WTC11 (cell line): ENCODE results near the gene UBE2J2. TPM values are rescaled to one million over a fixed set of nuclear protein-coding genes. Genes with fewer than 3 reads are reported as not detected.

Experiments used
- ATAC-seq: fragments of 200-7000 bp; cut with Tn5 transposase; 2 replicates; pipeline ENCODE4 v1.10.0; 2021; ENCODE audit warnings: mild to moderate bottlenecking, moderate library complexity
- CTCF ChIA-PET: fragments of 300-600 bp; sonication (Branson Sonifier 250); formaldehyde crosslinking; loops from one replicate; lab custom pipeline; 2021; ENCODE audit warnings: antibody characterized with exemption; lab: Charles Lee
- POLR2A ChIA-PET: fragments of 350-600 bp; sonication (Branson Sonifier 250); formaldehyde crosslinking; loops from one replicate; lab custom pipeline; 2021; ENCODE audit warnings: antibody characterized with exemption; lab: Charles Lee
- DNase-seq: peaks from one replicate; pipeline ENCODE4 v3.0.0; 2021; ENCODE audit warnings: low spot score
- H3K27ac Mint-ChIP-seq: 2 replicates; pipeline ENCODE4 v1.8.0; 2021; ENCODE audit warnings: mixed read lengths
- H3K27me3 Mint-ChIP-seq: 2 replicates; pipeline ENCODE4 v1.8.0; 2021; ENCODE audit warnings: low read depth, mild to moderate bottlenecking, moderate library complexity, mixed read lengths
- H3K36me3 Mint-ChIP-seq: 2 replicates; pipeline ENCODE4 v1.8.0; 2021; ENCODE audit warnings: mixed read lengths
- H3K4me1 Mint-ChIP-seq: 2 replicates; pipeline ENCODE4 v1.8.0; 2022; ENCODE audit warnings: mixed read lengths
- H3K4me3 Mint-ChIP-seq: 2 replicates; pipeline ENCODE4 v1.8.0; 2021; ENCODE audit warnings: mild to moderate bottlenecking, moderate library complexity, mixed read lengths
- H3K9me3 Mint-ChIP-seq: 2 replicates; pipeline ENCODE4 v1.8.0; 2021; ENCODE audit warnings: mixed read lengths
- FOXP1 ChIP-seq: sonication (generic); formaldehyde crosslinking; IDR thresholded peaks from 2 replicates; pipeline ENCODE4 v1.8.0; 2022; ENCODE audit warnings: missing genetic modification reagents, mild to moderate bottlenecking, moderate library complexity, borderline replicate concordance
- GABPB1 ChIP-seq: sonication (generic); formaldehyde crosslinking; IDR thresholded peaks from 2 replicates; pipeline ENCODE4 v1.8.1; 2023; ENCODE audit warnings: mild to moderate bottlenecking, missing genetic modification reagents
- IRF2 ChIP-seq: sonication (generic); formaldehyde crosslinking; IDR thresholded peaks from 2 replicates; pipeline ENCODE4 v1.8.0; 2022; ENCODE audit warnings: low read depth, missing genetic modification reagents, borderline replicate concordance
- SMAD4 ChIP-seq: sonication (generic); formaldehyde crosslinking; IDR thresholded peaks from 2 replicates; pipeline ENCODE4 v1.8.0; 2022; ENCODE audit warnings: mild to moderate bottlenecking, missing genetic modification reagents
- TCF7 ChIP-seq: sonication (generic); formaldehyde crosslinking; IDR thresholded peaks from 2 replicates; pipeline ENCODE4 v1.8.0; 2022; ENCODE audit warnings: mild to moderate bottlenecking, low read depth, missing genetic modification reagents, moderate library complexity
- TP53 ChIP-seq: sonication (generic); formaldehyde crosslinking; IDR thresholded peaks from 2 replicates; pipeline ENCODE4 v1.8.1; 2023; ENCODE audit warnings: mild to moderate bottlenecking, missing genetic modification reagents
- ZNF138 ChIP-seq: sonication (generic); formaldehyde crosslinking; conservative IDR thresholded peaks from 2 replicates; pipeline ENCODE4 v1.8.1; 2022; ENCODE audit warnings: mild to moderate bottlenecking, moderate library complexity, missing genetic modification reagents
- ZNF219 ChIP-seq: sonication (generic); formaldehyde crosslinking; IDR thresholded peaks from 2 replicates; pipeline ENCODE4 v1.8.0; 2023; ENCODE audit warnings: missing genetic modification reagents, mild to moderate bottlenecking, borderline replicate concordance
- ZNF263 ChIP-seq: sonication (generic); formaldehyde crosslinking; IDR thresholded peaks from 2 replicates; pipeline ENCODE4 v1.8.1; 2022; ENCODE audit warnings: low read depth, mild to moderate bottlenecking, moderate library complexity, missing genetic modification reagents
- ZNF317 ChIP-seq: sonication (generic); formaldehyde crosslinking; IDR thresholded peaks from 2 replicates; pipeline ENCODE4 v1.8.1; 2023; ENCODE audit warnings: low read depth, mild to moderate bottlenecking, moderate library complexity, missing genetic modification reagents, borderline replicate concordance
- total RNA-seq: library from RNA; stranded (reverse); gene quantifications from 3 replicates; pipeline ENCODE4 v1.2.3, GENCODE V29; 2021
- TF ChIP-seq, protein P1 (sequence below): fragments of 200-600 bp; IDR thresholded peaks from 2 replicates; pipeline ENCODE4 v1.8.0; 2022; ENCODE audit warnings: antibody characterized with exemption
- TF ChIP-seq, protein P2 (sequence below): sonication (generic); formaldehyde crosslinking; IDR thresholded peaks from 2 replicates; pipeline ENCODE4 v1.8.1; 2022; ENCODE audit warnings: mild to moderate bottlenecking, missing genetic modification reagents, moderate library complexity, borderline replicate concordance
- TF ChIP-seq, protein P3 (sequence below): sonication (generic); formaldehyde crosslinking; IDR thresholded peaks from 2 replicates; pipeline ENCODE4 v1.8.1; 2023; ENCODE audit warnings: mild to moderate bottlenecking, missing genetic modification reagents, moderate library complexity
- TF ChIP-seq, protein P4 (sequence below): fragments of 250-450 bp; sonication (Bioruptor Pico); IDR thresholded peaks from 2 replicates; pipeline ENCODE4 v1.8.0; 2021; ENCODE audit warnings: mild to moderate bottlenecking
- TF ChIP-seq, protein P5 (sequence below): sonication (generic); formaldehyde crosslinking; IDR thresholded peaks from 2 replicates; pipeline ENCODE4 v1.8.0; 2022; ENCODE audit warnings: mild to moderate bottlenecking, missing genetic modification reagents
- TF ChIP-seq, protein P6 (sequence below): fragments of 250-450 bp; sonication (Bioruptor Pico); IDR thresholded peaks from 2 replicates; pipeline ENCODE4 v1.9.0; 2021; ENCODE audit warnings: mild to moderate bottlenecking
- TF ChIP-seq, protein P7 (sequence below): sonication (generic); formaldehyde crosslinking; IDR thresholded peaks from 2 replicates; pipeline ENCODE4 v1.8.1; 2022; ENCODE audit warnings: low read depth, missing genetic modification reagents, borderline replicate concordance
- TF ChIP-seq, protein P8 (sequence below): sonication (generic); formaldehyde crosslinking; IDR thresholded peaks from 2 replicates; pipeline ENCODE4 v1.8.0; 2023; ENCODE audit warnings: missing genetic modification reagents
- TF ChIP-seq, protein P9 (sequence below): sonication (generic); formaldehyde crosslinking; IDR thresholded peaks from 2 replicates; pipeline ENCODE4 v1.8.1; 2023; ENCODE audit warnings: mild to moderate bottlenecking, missing genetic modification reagents, moderate library complexity

The UBE2J2 gene
- total RNA-seq, 1 experiment from 2014 or later: 72.2 TPM

DNA sequence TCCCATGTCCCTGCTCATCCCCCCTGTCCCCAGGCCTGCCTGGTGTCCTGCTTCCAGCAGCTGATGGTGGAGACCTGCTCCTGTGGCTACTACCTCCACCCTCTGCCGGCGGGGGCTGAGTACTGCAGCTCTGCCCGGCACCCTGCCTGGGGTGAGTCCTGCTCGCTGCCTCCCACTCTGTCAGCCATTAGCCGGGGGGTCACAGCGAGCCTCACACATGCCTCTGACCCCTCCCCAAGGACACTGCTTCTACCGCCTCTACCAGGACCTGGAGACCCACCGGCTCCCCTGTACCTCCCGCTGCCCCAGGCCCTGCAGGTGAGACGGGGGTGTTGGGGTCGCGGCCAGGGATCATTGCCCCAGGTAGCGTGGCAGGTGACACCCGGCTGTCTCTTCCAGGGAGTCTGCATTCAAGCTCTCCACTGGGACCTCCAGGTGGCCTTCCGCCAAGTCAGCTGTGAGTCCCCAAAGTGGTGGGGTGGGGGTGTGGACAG lies 16.6 kb upstream of the UBE2J2 start:
- no peak overlapping the region for H3K27ac Mint-ChIP-seq
- ATAC-seq (peak; percentile 25), DNase-seq (peak; percentile 88)
- POLR2A ChIA-PET: no interaction called here
- H3K4me1 Mint-ChIP-seq: peaks cover 4% of the 10 kb centered on the region; the same call in 1 of the 2 replicates
- CTCF ChIA-PET: interaction anchor here (0.6 to 4.3 kb wide), 21 partner anchors 8 to 306 kb away, joined by 3 to 81 read pairs (median 5); partner anchors contain the start of genes B3GALT6, SCNN1D, SDF4 and UBE2J2
- no peak overlapping the region for H3K4me3 Mint-ChIP-seq
- no peaks in the 10 kb centered on the region for H3K36me3 Mint-ChIP-seq
- TF ChIP-seq TCF7 (CRISPR knock-in tag) (peak; percentile 11; the same call in 1 of the 2 replicates), SMAD4 (CRISPR knock-in tag) (no peak), FOXP1 (0 out of 2 replicates have a peak, but pooled peaks have one; percentile 36), IRF2 (no peak), ZNF317 (no peak), TP53 (CRISPR knock-in tag) (no peak), ZNF263 (CRISPR knock-in tag) (no peak)
- TF ChIP-seq, protein P1, sequence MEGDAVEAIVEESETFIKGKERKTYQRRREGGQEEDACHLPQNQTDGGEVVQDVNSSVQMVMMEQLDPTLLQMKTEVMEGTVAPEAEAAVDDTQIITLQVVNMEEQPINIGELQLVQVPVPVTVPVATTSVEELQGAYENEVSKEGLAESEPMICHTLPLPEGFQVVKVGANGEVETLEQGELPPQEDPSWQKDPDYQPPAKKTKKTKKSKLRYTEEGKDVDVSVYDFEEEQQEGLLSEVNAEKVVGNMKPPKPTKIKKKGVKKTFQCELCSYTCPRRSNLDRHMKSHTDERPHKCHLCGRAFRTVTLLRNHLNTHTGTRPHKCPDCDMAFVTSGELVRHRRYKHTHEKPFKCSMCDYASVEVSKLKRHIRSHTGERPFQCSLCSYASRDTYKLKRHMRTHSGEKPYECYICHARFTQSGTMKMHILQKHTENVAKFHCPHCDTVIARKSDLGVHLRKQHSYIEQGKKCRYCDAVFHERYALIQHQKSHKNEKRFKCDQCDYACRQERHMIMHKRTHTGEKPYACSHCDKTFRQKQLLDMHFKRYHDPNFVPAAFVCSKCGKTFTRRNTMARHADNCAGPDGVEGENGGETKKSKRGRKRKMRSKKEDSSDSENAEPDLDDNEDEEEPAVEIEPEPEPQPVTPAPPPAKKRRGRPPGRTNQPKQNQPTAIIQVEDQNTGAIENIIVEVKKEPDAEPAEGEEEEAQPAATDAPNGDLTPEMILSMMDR: peak; percentile 72
- no peaks in the 10 kb centered on the region for H3K27me3 Mint-ChIP-seq
- no peaks in the 10 kb centered on the region for H3K9me3 Mint-ChIP-seq

DNA sequence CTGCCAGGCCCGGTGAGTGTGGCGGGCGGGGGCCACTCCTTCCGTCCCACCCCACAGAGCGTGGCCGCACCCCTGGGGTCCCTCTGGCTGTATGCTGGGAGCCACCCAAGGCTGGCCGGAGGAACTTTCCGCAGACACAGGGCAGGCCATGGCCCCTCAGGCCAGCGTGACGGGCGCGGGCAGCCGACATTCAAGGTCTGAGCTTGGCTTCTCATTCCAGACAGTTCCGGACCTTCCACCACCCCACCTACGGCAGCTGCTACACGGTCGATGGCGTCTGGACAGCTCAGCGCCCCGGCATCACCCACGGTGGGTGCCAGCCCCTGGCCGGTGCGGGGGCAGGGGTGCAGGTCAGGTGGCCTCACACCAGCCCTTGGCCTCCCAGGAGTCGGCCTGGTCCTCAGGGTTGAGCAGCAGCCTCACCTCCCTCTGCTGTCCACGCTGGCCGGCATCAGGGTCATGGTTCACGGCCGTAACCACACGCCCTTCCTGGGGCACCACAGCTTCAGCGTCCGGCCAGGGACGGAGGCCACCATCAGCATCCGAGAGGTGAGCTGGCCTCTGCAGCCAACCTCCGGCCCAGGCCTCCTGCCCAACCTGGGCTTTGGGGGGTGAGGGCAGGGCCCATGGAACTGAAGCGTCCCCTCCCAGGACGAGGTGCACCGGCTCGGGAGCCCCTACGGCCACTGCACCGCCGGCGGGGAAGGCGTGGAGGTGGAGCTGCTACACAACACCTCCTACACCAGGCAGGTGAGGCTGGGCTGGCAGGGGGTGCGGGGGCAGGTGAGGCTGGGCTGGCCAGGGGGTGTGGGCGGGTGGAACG lies 13.8 kb upstream of the UBE2J2 start:
- H3K27me3 Mint-ChIP-seq: no peaks in the 10 kb centered on the region
- H3K4me3 Mint-ChIP-seq: no peak overlapping the region
- DNase-seq (peak; percentile 10), ATAC-seq (no peak)
- H3K36me3 Mint-ChIP-seq: no peaks in the 10 kb centered on the region
- H3K27ac Mint-ChIP-seq: no peak overlapping the region
- ChIA-PET POLR2A (no interaction called here), CTCF (interaction anchor here (0.6 to 1.8 kb wide), 2 partner anchors 8 to 40 kb away, joined by 8 read pairs; partner anchors contain the start of gene C1QTNF12)
- H3K9me3 Mint-ChIP-seq: no peaks in the 10 kb centered on the region
- peaks cover 4% of the 10 kb centered on the region; the same call in 1 of the 2 replicates for H3K4me1 Mint-ChIP-seq
- TF ChIP-seq, protein P2, sequence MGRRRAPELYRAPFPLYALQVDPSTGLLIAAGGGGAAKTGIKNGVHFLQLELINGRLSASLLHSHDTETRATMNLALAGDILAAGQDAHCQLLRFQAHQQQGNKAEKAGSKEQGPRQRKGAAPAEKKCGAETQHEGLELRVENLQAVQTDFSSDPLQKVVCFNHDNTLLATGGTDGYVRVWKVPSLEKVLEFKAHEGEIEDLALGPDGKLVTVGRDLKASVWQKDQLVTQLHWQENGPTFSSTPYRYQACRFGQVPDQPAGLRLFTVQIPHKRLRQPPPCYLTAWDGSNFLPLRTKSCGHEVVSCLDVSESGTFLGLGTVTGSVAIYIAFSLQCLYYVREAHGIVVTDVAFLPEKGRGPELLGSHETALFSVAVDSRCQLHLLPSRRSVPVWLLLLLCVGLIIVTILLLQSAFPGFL (CRISPR knock-in tag): no peak
- TF ChIP-seq, protein P3, sequence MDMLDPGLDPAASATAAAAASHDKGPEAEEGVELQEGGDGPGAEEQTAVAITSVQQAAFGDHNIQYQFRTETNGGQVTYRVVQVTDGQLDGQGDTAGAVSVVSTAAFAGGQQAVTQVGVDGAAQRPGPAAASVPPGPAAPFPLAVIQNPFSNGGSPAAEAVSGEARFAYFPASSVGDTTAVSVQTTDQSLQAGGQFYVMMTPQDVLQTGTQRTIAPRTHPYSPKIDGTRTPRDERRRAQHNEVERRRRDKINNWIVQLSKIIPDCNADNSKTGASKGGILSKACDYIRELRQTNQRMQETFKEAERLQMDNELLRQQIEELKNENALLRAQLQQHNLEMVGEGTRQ: no peak
- TF ChIP-seq, protein P4, sequence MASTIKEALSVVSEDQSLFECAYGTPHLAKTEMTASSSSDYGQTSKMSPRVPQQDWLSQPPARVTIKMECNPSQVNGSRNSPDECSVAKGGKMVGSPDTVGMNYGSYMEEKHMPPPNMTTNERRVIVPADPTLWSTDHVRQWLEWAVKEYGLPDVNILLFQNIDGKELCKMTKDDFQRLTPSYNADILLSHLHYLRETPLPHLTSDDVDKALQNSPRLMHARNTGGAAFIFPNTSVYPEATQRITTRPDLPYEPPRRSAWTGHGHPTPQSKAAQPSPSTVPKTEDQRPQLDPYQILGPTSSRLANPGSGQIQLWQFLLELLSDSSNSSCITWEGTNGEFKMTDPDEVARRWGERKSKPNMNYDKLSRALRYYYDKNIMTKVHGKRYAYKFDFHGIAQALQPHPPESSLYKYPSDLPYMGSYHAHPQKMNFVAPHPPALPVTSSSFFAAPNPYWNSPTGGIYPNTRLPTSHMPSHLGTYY (CRISPR knock-in tag): no peak
- TF ChIP-seq, protein P5, sequence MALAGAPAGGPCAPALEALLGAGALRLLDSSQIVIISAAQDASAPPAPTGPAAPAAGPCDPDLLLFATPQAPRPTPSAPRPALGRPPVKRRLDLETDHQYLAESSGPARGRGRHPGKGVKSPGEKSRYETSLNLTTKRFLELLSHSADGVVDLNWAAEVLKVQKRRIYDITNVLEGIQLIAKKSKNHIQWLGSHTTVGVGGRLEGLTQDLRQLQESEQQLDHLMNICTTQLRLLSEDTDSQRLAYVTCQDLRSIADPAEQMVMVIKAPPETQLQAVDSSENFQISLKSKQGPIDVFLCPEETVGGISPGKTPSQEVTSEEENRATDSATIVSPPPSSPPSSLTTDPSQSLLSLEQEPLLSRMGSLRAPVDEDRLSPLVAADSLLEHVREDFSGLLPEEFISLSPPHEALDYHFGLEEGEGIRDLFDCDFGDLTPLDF: no peak
- TF ChIP-seq GABPB1 (CRISPR knock-in tag) (no peak), ZNF219 (CRISPR knock-in tag) (no peak), IRF2 (no peak), ZNF138 (CRISPR knock-in tag) (no peak)
- TF ChIP-seq, protein P6, sequence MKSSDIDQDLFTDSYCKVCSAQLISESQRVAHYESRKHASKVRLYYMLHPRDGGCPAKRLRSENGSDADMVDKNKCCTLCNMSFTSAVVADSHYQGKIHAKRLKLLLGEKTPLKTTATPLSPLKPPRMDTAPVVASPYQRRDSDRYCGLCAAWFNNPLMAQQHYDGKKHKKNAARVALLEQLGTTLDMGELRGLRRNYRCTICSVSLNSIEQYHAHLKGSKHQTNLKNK: no peak
- TF ChIP-seq, protein P7, sequence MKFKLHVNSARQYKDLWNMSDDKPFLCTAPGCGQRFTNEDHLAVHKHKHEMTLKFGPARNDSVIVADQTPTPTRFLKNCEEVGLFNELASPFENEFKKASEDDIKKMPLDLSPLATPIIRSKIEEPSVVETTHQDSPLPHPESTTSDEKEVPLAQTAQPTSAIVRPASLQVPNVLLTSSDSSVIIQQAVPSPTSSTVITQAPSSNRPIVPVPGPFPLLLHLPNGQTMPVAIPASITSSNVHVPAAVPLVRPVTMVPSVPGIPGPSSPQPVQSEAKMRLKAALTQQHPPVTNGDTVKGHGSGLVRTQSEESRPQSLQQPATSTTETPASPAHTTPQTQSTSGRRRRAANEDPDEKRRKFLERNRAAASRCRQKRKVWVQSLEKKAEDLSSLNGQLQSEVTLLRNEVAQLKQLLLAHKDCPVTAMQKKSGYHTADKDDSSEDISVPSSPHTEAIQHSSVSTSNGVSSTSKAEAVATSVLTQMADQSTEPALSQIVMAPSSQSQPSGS: no peak
- TF ChIP-seq, protein P8, sequence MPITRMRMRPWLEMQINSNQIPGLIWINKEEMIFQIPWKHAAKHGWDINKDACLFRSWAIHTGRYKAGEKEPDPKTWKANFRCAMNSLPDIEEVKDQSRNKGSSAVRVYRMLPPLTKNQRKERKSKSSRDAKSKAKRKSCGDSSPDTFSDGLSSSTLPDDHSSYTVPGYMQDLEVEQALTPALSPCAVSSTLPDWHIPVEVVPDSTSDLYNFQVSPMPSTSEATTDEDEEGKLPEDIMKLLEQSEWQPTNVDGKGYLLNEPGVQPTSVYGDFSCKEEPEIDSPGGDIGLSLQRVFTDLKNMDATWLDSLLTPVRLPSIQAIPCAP (CRISPR knock-in tag): no peak
- TF ChIP-seq, protein P9, sequence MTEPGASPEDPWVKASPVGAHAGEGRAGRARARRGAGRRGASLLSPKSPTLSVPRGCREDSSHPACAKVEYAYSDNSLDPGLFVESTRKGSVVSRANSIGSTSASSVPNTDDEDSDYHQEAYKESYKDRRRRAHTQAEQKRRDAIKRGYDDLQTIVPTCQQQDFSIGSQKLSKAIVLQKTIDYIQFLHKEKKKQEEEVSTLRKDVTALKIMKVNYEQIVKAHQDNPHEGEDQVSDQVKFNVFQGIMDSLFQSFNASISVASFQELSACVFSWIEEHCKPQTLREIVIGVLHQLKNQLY (CRISPR knock-in tag): no peak
